GM18861 (cell line): ENCODE data around the gene DEAF1.
"Not testable (repeated sequence)": the region's sequence is repeated elsewhere in the genome, so short reads cannot be mapped to it uniquely, and the experiment has no call there.

Experiments used
- ATAC-seq: cut with Tn5 transposase; IDR thresholded peaks from one replicate; pipeline ENCODE4 v1.9.1; 2021; ENCODE audit not compliant: unreplicated experiment

Gene DEAF1, protein sequence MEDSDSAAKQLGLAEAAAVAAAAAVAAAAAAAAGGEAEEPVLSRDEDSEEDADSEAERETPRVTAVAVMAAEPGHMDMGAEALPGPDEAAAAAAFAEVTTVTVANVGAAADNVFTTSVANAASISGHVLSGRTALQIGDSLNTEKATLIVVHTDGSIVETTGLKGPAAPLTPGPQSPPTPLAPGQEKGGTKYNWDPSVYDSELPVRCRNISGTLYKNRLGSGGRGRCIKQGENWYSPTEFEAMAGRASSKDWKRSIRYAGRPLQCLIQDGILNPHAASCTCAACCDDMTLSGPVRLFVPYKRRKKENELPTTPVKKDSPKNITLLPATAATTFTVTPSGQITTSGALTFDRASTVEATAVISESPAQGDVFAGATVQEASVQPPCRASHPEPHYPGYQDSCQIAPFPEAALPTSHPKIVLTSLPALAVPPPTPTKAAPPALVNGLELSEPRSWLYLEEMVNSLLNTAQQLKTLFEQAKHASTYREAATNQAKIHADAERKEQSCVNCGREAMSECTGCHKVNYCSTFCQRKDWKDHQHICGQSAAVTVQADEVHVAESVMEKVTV

DNA sequence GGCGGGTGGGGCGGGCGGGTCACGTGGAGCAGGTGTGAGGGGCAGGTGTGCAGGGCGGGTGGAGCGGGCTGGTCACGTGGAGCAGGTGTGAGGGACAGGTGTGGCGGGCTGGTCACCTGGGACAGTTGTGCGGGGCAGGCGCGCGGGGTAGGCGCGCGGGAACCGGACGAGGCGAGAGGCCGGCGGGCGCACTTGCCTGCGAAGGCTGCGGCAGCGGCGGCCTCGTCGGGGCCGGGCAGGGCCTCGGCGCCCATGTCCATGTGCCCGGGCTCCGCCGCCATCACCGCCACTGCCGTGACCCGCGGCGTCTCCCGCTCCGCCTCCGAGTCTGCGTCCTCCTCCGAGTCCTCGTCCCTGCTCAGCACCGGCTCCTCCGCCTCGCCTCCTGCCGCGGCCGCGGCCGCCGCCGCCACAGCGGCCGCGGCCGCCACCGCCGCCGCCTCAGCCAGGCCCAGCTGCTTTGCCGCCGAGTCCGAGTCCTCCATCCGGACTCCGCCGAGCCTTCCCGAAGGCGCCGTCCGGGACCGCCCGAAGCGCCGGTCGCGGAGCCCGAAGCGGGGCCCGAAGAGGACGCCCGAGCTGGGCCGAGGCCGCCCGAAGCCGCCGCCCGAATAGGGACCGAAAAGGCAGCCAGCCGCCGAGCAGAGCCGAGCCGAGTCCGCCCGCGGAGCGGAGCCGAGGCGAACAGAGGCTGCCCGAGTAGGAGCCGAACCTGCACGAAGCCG lies at the start of gene DEAF1:
TSS of gene DEAF1 (minus strand) at position 660 of the 725 bp plus-strand sequence. CDS start at position 485, 175 bp downstream.
- ATAC-seq: peak; percentile 67

DNA sequence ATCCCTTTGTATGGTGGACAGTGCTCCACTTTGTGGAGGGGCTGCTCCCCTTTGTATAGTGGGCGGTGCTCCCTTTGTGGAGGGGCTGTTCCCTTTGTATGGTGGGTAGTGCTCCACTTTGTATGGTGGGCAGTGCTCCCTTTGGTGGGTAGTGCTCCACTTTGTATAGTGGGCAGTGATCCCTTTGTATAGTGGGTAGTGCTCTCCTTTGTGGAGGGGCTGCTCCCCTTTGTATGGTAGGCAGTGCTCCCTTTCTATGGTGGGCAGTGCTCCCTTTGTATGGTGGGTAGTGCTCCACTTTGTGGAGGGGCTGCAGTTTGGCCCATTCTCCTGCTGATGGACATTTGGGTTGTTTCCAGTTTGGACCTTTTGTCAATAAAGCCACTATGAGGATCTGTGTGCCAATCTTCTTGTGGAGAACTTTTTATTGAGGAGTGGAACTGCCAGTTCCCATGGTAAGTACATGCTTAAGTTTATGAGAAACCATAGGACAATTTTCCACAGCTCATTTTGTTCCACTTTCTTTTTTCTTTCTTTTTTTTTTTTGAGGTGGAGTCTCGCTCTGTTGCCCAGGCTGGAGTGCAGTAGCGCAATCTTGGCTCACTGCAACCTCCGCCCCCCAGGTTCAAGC lies 47.7 kb upstream of the DEAF1 start:
- no peak for ATAC-seq

DNA sequence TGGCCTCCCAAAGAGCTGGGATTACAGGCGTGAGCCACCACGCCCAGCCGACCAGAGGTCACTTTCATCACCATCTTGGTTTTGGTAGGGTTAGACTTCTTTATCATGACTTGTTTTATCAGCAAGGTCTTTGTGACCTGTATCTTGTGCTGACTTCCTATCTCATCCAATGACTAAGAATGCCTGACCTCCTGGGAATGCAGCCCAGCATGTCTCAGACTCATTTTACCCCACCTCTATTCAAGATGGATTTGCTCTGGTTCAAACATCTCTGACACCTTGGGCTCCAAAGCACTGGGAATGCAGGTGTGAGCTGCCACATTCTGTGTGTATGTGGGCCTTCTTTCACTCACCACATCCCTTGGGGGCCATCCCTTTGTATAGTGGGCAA lies 47.1 kb upstream of the DEAF1 start:
- ATAC-seq: no peak

DNA sequence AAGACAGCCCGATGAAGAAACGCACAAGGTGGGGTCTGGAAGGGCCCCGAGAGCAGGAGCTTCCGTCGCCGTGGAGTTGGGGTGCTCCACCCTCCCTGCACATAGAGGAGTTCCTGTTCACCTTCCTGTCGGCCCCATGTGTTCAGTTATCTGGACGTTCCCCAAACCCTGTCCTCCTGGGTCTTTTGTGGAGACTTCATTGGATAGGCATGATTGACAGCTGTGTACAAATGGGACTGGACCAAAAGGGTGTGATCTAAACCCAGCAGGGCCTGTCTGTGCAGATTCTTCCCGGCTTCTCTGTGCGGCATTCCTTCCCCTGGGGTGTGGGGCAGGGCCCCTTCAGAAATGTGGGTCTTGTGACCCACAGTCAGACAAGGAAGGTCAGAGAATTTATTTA lies 42.9 kb upstream of the DEAF1 start:
- ATAC-seq: not testable (repeated sequence)

DNA sequence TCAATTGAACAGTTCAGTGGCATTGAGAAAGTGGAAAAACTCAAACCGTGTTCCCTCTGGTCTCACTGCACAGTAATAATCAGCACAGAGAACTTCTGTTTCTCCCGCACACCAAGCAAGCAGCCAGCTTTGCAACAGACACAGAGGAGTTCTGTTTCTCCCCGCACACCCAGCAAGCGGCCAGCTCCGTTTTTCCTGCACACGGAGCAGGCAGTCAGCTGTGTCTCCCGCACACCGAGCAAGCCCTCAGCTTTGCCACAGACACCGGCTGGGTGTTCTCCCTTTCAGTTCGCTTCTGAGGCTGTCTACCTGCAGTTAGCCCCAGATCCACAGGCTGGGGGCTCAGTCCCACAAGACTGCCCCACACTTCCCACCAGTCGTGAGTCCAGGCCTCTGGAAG lies 42.3 kb upstream of the DEAF1 start:
- ATAC-seq: no peak

DNA sequence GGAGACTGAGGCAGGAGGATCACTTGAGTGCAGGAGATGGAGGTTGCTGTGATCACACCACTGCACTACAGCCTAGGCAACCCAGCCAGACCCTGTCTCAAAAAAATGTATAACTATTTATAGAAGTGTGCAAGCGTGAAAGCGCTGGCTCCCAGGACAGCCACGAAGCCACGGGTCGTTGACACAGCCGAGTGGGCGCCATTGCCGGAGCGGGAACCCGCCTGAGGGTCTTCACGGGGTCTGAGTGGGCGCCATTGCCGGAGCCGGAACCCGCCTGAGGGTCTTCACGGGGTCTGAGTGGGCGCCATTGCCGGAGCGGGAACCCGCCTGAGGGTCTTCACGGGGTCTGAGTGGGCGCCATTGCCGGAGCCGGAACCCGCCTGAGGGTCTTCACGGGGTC lies 39.5 kb upstream of the DEAF1 start:
- ATAC-seq: not testable (repeated sequence)

DNA sequence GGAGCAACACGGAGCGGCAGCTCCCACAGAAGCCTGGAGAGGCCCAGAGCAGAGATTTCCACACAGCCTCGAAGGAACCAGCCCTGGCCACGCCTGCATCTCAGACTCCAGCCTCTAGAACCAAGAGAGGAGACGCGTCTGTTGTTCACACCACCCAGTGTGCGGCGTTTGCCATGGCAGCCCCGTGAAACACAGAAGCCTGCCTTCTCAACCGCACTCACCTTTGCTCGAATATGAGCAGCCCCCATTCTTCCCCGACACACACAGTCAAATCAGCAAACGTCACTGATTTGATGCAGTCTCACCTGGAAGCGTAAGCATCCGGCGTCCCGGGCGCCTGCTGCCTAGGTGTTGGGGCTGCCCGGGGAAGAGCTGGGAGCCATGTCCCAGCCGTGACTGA lies 38.0 kb upstream of the DEAF1 start:
- ATAC-seq: no peak

DNA sequence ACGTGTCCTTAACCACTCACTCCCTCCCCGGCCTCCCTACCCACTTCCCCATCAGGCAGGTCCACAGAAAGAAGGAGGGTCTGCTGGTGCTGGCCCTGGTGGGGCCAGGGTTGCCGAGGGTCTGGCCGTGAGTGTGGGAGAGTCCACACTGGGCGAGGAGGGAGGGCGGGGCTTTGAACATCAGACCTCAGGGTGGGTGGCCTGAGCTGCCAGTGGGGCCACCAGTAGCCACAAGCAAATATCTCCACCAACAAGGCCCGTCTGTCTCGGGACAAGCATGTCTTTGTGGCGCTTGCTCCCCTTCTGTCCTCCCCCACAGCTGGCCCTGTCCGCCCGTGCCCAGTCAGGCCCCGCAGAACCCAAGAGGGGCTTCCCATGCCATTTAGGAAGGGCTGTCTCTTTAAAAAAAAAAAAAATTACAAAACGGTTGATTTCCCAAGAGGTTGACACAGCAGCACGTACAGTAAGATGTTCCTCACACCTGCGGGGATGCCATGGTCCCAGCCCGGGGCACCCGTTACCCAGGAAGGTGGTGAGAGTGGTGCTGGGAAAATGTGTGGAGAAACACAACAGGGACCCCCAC lies 34.6 kb upstream of the DEAF1 start:
- ATAC-seq: no peak

DNA sequence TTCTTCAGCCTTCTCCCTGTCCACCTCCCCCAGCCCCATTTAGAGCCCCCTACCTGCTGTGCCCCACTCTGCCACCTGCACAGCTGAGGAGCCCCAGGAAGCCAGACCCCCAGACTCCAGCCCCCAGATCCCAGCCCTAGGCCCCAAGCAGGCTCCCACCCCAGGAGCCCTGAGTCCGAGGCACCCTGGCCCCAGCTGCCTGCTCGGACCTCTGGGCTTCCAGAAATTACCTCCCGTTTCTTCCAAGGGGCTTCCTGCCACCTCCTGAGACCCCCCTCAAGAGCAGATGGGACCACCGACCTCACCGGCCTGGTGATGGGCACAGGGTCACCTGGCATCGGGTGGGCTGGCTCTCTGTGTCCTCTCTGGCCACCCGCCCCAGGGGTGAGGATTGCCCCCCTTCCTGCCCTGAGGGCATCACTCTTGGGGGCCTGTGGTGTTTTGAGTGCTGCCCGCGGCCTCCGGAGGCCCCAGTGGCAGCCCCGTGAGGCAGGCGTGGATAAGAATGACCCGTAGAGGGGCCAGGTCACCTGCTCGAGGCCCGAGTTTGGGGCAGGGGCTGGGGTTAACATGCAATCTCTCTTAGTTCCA lies 34.0 kb upstream of the DEAF1 start:
- no peak for ATAC-seq

DNA sequence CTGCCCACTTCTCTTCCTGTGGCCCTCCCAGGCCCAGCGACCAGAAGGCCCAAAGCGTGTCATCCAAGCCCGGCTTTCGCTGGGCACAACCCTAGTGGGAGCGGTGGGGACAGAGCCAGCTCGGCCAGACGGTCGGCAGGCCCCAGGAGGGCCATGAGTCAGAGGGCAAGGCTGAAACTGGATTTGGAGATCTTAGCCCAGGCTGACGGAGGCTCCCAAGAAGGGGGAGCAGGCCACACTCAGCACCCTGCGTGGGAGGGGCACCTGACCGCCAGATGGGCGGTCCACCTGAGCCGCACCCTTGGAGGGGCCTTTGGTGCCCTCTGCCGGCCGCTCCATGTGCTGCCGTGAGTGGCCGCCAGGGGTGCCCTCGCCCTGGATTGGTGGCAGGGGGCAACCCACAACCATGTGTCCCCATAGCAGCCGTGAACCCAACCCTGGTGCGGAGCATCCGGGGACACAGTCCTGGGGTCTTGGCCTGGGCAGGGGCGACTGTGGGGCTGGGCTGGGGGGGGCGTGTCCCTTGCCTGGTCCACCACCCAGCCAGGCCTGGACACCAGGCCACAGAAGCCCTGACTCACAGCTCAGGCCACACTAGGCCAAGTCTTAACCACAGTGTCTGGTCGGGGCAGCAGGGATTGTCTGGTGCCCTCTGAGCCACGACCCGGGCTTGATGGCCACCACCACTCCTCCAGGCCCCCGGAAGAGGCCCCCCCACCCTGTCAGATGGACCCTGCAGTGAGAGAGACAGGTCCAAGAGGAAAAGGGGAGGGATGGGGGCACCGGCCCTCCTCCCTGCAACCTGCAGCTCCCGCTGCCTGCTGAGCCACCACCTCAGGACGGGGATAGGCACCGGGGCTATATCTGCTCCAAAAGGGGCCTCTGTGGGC lies 33.1 kb upstream of the DEAF1 start:
- ATAC-seq: no peak

DNA sequence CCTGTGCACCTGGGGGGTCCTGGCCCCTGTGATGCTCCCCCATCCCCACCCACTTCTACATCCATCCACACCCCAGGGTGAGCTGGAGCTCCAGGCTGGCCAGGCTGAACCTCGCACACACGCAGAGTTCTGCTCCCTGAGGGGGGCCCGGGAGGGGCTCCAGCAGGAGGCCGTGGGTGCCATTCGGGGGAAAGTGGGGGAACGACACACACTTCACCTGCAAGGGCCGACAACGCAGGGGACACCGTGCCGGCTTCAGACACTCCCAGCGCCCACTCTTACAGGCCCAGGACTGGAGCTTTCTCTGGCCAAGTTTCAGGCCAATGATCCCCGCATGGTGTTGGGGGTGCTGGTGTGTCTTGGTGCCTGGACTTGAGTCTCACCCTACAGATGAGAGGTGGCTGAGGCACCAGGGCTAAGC lies 32.3 kb upstream of the DEAF1 start:
- no peak for ATAC-seq

DNA sequence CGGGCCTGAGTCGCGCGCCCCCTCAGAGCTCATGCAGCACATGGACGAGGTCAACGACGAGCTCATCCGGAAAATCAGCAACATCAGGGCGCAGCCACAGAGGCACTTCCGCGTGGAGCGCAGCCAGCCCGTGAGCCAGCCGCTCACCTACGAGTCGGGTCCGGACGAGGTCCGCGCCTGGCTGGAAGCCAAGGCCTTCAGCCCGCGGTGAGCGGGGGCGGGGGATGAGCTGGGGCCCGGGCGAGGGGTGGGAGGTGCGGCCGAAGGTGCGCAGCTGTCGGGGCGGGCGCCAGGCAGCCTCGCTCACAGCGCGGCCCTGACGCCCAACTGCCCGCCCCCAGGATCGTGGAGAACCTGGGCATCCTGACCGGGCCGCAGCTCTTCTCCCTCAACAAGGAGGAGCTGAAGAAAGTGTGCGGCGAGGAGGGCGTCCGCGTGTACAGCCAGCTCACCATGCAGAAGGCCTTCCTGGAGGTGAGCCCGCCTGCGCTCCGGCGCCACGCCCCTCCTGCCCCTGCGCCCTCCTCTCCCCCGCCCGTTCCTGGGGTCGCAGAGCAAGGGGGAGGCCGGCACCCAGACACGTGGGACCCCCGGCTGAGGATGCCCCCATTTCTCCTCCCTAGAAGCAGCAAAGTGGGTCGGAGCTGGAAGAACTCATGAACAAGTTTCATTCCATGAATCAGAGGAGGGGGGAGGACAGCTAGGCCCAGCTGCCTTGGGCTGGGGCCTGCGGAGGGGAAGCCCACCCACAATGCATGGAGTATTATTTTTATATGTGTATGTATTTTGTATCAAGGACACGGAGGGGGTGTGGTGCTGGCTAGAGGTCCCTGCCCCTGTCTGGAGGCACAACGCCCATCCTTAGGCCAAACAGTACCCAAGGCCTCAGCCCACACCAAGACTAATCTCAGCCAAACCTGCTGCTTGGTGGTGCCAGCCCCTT lies 31.5 kb upstream of the DEAF1 start:
- no peak for ATAC-seq

DNA sequence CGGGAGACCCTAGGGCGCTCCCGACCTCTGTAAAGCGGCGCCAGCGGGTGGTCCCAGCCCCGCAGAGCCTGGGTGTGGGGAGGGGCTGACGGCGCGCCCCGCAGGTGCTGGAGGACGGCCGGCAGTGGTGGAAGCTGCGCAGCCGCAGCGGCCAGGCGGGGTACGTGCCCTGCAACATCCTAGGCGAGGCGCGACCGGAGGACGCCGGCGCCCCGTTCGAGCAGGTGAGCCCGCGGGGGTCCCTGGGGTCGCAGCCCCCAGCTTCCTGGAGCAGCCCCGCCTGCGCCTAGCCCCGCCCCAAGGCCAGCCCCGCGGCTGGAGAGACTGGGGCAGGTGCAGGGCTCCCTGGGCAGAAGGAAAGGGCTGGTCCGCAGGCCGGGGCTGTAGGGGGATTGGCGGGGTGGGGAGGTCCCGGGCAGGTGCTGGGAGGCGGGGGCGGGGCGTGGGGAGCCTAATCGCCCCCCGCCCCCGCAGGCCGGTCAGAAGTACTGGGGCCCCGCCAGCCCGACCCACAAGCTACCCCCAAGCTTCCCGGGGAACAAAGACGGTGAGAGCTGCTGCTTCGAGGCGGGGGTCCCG lies 30.7 kb upstream of the DEAF1 start:
- ATAC-seq: no peak

DNA sequence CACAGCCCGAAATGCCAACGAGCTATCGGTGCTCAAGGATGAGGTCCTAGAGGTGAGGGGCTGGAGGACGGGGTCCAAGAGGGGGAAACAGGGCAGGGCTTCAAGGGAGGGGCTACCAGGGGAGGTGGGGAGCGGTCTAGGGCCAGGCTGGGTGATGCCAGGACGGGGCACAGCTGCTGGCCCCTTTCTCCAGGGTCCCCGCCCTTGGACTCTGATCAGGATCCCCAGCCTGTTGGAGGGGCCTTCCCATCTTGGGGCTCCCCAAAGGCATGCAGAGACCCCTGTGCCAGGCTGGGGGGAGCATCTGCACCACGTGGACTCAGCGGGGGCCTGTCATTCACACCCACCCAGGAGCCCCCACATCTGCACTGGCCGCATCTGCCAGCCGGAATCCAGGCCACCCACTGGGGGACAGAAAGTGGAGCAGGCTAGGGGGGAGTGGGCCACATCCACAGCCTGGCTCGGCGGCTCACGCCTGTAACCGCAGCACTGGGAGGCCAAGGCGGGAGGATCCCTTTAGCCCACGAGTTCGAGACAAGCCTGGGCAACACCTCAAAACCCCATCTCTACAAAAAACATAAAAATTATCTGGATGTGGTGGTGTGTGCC lies 29.9 kb upstream of the DEAF1 start:
- ATAC-seq: no peak

DNA sequence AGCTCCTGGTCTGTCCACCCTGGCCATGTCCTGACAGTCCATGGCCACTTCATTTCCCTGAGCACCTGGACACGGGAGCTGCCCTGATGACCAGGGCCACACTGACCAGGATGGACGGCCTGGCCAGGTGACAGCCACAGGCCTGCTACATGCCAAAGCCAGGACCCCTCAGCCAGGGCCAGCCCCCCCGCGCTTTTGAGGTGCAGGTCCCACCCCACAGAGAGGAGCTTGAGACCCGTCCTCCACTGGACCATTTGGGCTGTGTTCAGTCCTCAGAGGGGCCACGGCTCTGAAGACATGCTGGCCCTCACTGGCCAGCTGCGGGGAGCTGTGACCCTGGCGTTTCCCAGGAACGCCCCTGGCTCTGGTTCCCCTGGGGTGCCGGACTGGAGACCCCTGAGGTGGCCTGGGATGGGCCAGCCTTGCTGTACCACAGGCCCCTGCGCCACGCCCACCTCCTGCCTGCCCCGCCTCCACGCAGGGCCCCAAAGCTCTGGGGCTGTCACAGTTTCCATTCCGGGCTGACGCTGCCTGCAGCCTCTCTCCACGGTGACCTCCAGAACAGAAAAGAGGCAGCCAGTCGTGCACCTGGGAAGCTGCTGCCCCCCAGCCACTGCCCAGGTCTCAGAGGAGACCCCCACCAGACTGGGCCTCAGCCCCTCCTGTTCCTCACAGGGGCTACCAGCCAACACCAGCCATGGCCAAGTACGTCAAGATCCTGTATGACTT lies 29.2 kb upstream of the DEAF1 start:
- ATAC-seq: no peak

DNA sequence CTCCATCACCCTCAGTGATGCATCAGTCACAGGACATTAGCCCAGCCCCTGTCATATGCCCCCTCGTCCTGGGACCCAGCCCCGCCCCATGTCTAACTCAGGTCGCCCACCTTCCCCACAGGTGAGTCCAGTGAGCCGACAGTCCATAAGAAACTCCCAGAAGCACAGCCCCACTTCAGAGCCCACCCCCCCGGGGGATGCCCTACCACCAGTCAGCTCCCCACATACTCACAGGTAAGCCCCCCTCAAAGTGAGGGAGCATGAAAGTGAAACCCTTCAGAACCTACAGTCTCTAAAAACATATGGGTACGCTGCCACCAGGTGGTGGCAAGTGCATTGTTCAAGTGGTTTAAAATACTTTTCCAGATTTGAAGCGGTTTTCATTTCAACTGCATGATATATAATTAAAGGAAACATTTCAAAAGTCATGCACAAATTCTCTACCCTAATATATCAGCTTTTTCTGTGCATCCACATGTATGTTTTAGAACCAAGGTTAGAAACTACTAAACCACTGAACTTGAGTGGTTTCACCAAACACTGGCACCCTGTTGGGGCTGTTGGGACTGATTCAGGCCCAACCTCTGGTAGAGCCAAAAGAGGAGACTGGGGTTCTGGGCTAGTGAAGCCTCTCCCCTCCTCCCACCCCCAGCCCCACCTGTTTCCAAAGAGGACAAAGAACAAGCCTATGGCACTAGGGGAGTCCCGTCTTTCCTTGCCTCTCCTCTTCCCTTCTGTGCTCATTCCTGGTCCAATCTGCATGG lies 28.3 kb upstream of the DEAF1 start:
- no peak for ATAC-seq
